ENCODE measurements around the gene ZBP1.
"Not testable (repeated sequence)": the region's sequence is repeated elsewhere in the genome, so short reads cannot be mapped to it uniquely, and the experiment has no call there.

DNA sequence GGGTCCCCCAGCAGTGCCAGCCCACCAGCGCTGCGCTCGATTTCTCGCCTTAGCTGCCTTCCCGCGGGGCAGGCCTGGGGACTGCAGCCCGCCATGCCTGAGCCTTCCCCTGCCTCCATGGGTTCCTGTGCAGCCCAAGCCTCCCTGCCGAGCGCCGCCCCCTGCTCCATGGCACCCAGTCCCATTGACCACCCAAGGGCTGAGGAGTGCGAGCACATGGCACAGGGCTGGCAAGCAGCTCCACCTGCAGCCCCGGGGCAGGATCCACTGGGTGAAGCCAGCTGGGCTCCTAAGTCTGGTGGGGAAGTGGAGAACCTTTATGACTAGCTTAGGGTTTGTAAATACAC, 8.7 kb upstream of the ZBP1 start:
- TF ChIP-seq ZNF274 (IDR thresholded peaks at IDR 0.05; ENCODE audit: low read depth, low read length); YY1 (IDR thresholded peaks at IDR 0.05; ENCODE audit: insufficient read depth, insufficient read length); SUZ12 (IDR thresholded peaks at IDR 0.05; ENCODE audit: extremely low read depth, insufficient read depth, insufficient read length): not testable (repeated sequence)

All from NT2/D1 (cell line).